ENCODE results near the gene PCDHB8. TPM values are rescaled to one million over a fixed set of nuclear protein-coding genes. Genes with fewer than 3 reads are reported as not detected.
"Not testable (repeated sequence)": the region's sequence is repeated elsewhere in the genome, so short reads cannot be mapped to it uniquely, and the experiment has no call there.

PCDHB8 gene
- total and polyA plus RNA-seq, 2 donors (not counting 3 experiments of a cell fraction or from before 2014, with no cell fraction given) = 0.25 to 0.53 TPM

- Histone ChIP-seq H3K4me1 (ENCODE audit: control insufficient read depth, extremely low read depth, insufficient read depth, low read length) (no peaks in the 10 kb centered on the region), H3K27ac (ENCODE audit: insufficient read depth, low read depth, low read length) (no peak within 1 kb of the TSS), H3K36me3 (ENCODE audit: control insufficient read depth in 2 of 2, extremely low read depth in 1 of 2, insufficient read depth in 2 of 2, low read length in 2 of 2) (no peaks in the 10 kb centered on the region), H3K9me3 (replicated peaks; ENCODE audit: control insufficient read depth, insufficient read depth, low read length) (no peaks in the 10 kb centered on the region), H3K79me2 (ENCODE audit: control insufficient read depth, insufficient read depth, low read length) (no peaks in the 10 kb centered on the region), H3K9ac (replicated peaks; ENCODE audit: extremely low read depth, insufficient read depth, low read length) (no peak within 1 kb of the TSS), H3K27me3 (ENCODE audit: control insufficient read depth in 2 of 2, insufficient read depth in 2 of 2, low read length in 2 of 2) (no peaks in the 10 kb centered on the region), H4K20me1 (replicated peaks; ENCODE audit: control insufficient read depth, extremely low read depth, insufficient read depth, low read length) (no peaks in the 10 kb centered on the region), H2AFZ (ENCODE audit: low read depth, low read length) (no peak within 1 kb of the TSS), H3K9me1 (replicated peaks; ENCODE audit: control insufficient read depth, extremely low read depth, insufficient read depth, low read length) (no peaks in the 10 kb centered on the region), H3K4me2 (ENCODE audit: insufficient read depth, low read length) (no peak within 1 kb of the TSS), H3K4me3 (replicated peaks in 1 of 3; ENCODE audit: insufficient read depth in 1 of 3, low read depth in 1 of 3, low read length in 3 of 3) (no peak within 1 kb of the TSS)
- ChIA-PET POLR2A (no interaction called here), CTCF (interaction anchor here (0.9 to 1.4 kb wide), 5 partner anchors 10 to 356 kb away, joined by 3 to 4 read pairs (median 4); partner anchors contain the start of gene PCDHGA11)
- intact Hi-C loops (cut with micrococcal nuclease) (no loop called here), dilution Hi-C loops (cut with MboI; ENCODE audit: extremely low pct_ligation_motif_present, low sequenced_read_pairs) (no loop called here)
- no TSS peak for BruUV-seq (replicated peaks)
- FAIRE-seq (no peak), DNase-seq (ENCODE audit: low read depth, low spot score) (peak; percentile 24)
- TF ChIP-seq MYC (IDR thresholded peaks at IDR 0.05; ENCODE audit: low read depth, low read length) = no peak
- TF ChIP-seq FOS (IDR thresholded peaks at IDR 0.05; ENCODE audit: borderline replicate concordance, insufficient read depth, low read length) = no peak
- TF ChIP-seq MAX (IDR thresholded peaks at IDR 0.05; ENCODE audit: insufficient read depth, insufficient read length) = no peak
- TF ChIP-seq POLR2AphosphoS5 (IDR thresholded peaks at IDR 0.05; ENCODE audit: insufficient read depth, low read depth, low read length) = no peak
- TF ChIP-seq POLR2A (IDR thresholded peaks at IDR 0.05; ENCODE audit: low read depth, low read length) = no peak
- no peak for TF ChIP-seq CTCF (IDR thresholded peaks at IDR 0.05; ENCODE audit: extremely low read depth in 1 of 2, insufficient read depth in 1 of 2, low read depth in 1 of 2, low read length in 2 of 2)
- TF ChIP-seq GATA2 (IDR thresholded peaks at IDR 0.05; ENCODE audit: insufficient read depth, insufficient read length, low read depth, low read length) = no peak
- no peak for TF ChIP-seq EZH2 (IDR thresholded peaks at IDR 0.05; ENCODE audit: borderline replicate concordance, low read depth, low read length, severe bottlenecking)
- no peak for TF ChIP-seq JUN (IDR thresholded peaks at IDR 0.05; ENCODE audit: borderline replicate concordance, insufficient read depth, insufficient read length, low read depth)
These were observed 30.9 kb downstream of the PCDHB8 start, which contains the start of gene PCDHB12 for GRCh38 chr5:141208478-141208877. Gene PCDHB12 (plus strand): TSS chr5:141208719. CDS start chr5:141208908, 189 bp downstream.

- BruUV-seq (replicated peaks); FAIRE-seq; intact Hi-C loops (cut with micrococcal nuclease); H3K9me3 ChIP-seq (replicated peaks; ENCODE audit: control insufficient read depth, insufficient read depth, low read length); H3K27ac ChIP-seq (ENCODE audit: insufficient read depth, low read depth, low read length); H3K79me2 ChIP-seq (ENCODE audit: control insufficient read depth, insufficient read depth, low read length); DNase-seq (ENCODE audit: low read depth, low spot score); H3K4me3 ChIP-seq (replicated peaks in 1 of 3; ENCODE audit: insufficient read depth in 1 of 3, low read depth in 1 of 3, low read length in 3 of 3); H3K4me1 ChIP-seq (ENCODE audit: control insufficient read depth, extremely low read depth, insufficient read depth, low read length); dilution Hi-C loops (cut with MboI; ENCODE audit: extremely low pct_ligation_motif_present, low sequenced_read_pairs); H3K9ac ChIP-seq (replicated peaks; ENCODE audit: extremely low read depth, insufficient read depth, low read length); H3K4me2 ChIP-seq (ENCODE audit: insufficient read depth, low read length); H4K20me1 ChIP-seq (replicated peaks; ENCODE audit: control insufficient read depth, extremely low read depth, insufficient read depth, low read length); CTCF ChIA-PET; H3K27me3 ChIP-seq (ENCODE audit: control insufficient read depth in 2 of 2, insufficient read depth in 2 of 2, low read length in 2 of 2); H3K9me1 ChIP-seq (replicated peaks; ENCODE audit: control insufficient read depth, extremely low read depth, insufficient read depth, low read length); H2AFZ ChIP-seq (ENCODE audit: low read depth, low read length); H3K36me3 ChIP-seq (ENCODE audit: control insufficient read depth in 2 of 2, extremely low read depth in 1 of 2, insufficient read depth in 2 of 2, low read length in 2 of 2); POLR2A ChIA-PET: not testable (repeated sequence)
These were observed 32.7 kb downstream of the PCDHB8 start for GRCh38 chr5:141210281-141210680.

- H3K36me3 ChIP-seq (ENCODE audit: control insufficient read depth in 2 of 2, extremely low read depth in 1 of 2, insufficient read depth in 2 of 2, low read length in 2 of 2); H3K27ac ChIP-seq (ENCODE audit: insufficient read depth, low read depth, low read length); H2AFZ ChIP-seq (ENCODE audit: low read depth, low read length); FAIRE-seq; H3K4me3 ChIP-seq (replicated peaks in 1 of 3; ENCODE audit: insufficient read depth in 1 of 3, low read depth in 1 of 3, low read length in 3 of 3); H3K4me1 ChIP-seq (ENCODE audit: control insufficient read depth, extremely low read depth, insufficient read depth, low read length); DNase-seq (ENCODE audit: low read depth, low spot score); H3K79me2 ChIP-seq (ENCODE audit: control insufficient read depth, insufficient read depth, low read length); dilution Hi-C loops (cut with MboI; ENCODE audit: extremely low pct_ligation_motif_present, low sequenced_read_pairs); H3K4me2 ChIP-seq (ENCODE audit: insufficient read depth, low read length); H3K27me3 ChIP-seq (ENCODE audit: control insufficient read depth in 2 of 2, insufficient read depth in 2 of 2, low read length in 2 of 2); H4K20me1 ChIP-seq (replicated peaks; ENCODE audit: control insufficient read depth, extremely low read depth, insufficient read depth, low read length); H3K9ac ChIP-seq (replicated peaks; ENCODE audit: extremely low read depth, insufficient read depth, low read length); H3K9me1 ChIP-seq (replicated peaks; ENCODE audit: control insufficient read depth, extremely low read depth, insufficient read depth, low read length); intact Hi-C loops (cut with micrococcal nuclease); BruUV-seq (replicated peaks); POLR2A ChIA-PET; H3K9me3 ChIP-seq (replicated peaks; ENCODE audit: control insufficient read depth, insufficient read depth, low read length); CTCF ChIA-PET: not testable (repeated sequence)
These were observed 33.3 kb downstream of the PCDHB8 start for GRCh38 chr5:141210849-141211248.
